Stimulated activated CD4-positive, alpha-beta T cell treated with anti-CD3 and anti-CD28 coated beads, Interleukin-12 subunit alpha, Interleukin-12 subunit beta, amount 100 ng/mL, for 24 hours (primary cell): Measurements from ENCODE around the gene ZNF169.
"Not testable (repeated sequence)": the region's sequence is repeated elsewhere in the genome, so short reads cannot be mapped to it uniquely, and the experiment has no call there.

Experiments used
- DNase-seq, 2 experiments: peaks; one replicate each; pipeline ENCODE4 v3.0.0-alpha.2; 2020; ENCODE audit warnings: low read depth in 2 of 2

ZNF169 gene

GRCh38 chr9:94347451-94347850, 88.4 kb downstream of the ZNF169 start:
- not testable (repeated sequence) for DNase-seq

- not testable (repeated sequence) for DNase-seq
Observed at GRCh38 chr9:94348754-94349153, 89.7 kb downstream of the ZNF169 start.
